Endodermal cell (in vitro differentiated cells): ENCODE measurements around the gene KMT2E. TPM values are rescaled to one million over a fixed set of nuclear protein-coding genes. Genes with fewer than 3 reads are reported as not detected.

Source experiments
- DNase-seq: peaks from one replicate; pipeline ENCODE4 v3.0.0-alpha.2; 2017
- H3K27ac ChIP-seq: 2 replicates; pipeline ENCODE4 v1.5.1; 2013; ENCODE audit warnings: mild to moderate bottlenecking, low read depth, low read length, moderate library complexity
- H3K27me3 ChIP-seq: 2 replicates; pipeline ENCODE4 v1.6.1; 2013; ENCODE audit warnings: mild to moderate bottlenecking, low read length, moderate library complexity; ENCODE audit not compliant: insufficient read depth, control insufficient read depth, poor library complexity, severe bottlenecking
- H3K36me3 ChIP-seq: 2 replicates; pipeline ENCODE4 v1.7.0; 2013; ENCODE audit warnings: mild to moderate bottlenecking, low read length, moderate library complexity; ENCODE audit not compliant: control insufficient read depth, insufficient read depth
- H3K4me1 ChIP-seq: one replicate; pipeline ENCODE4 v1.7.0; 2013; ENCODE audit warnings: low read length; ENCODE audit not compliant: control insufficient read depth, insufficient read depth
- H3K4me3 ChIP-seq: 2 replicates; pipeline ENCODE4 v1.5.1; 2013; ENCODE audit warnings: mild to moderate bottlenecking, low read length, moderate library complexity
- H3K9ac ChIP-seq: 2 replicates; pipeline ENCODE4 v1.6.1; 2013; ENCODE audit warnings: mild to moderate bottlenecking, low read length, moderate library complexity; ENCODE audit not compliant: poor library complexity, severe bottlenecking; ENCODE audit errors: extremely low read depth
- H3K9me3 ChIP-seq: 2 replicates; pipeline ENCODE4 v1.6.1; 2013; ENCODE audit warnings: mild to moderate bottlenecking, low read length, moderate library complexity; ENCODE audit not compliant: control insufficient read depth
- H3K27ac Mint-ChIP-seq: 2 replicates; pipeline ENCODE4 v1.8.0; 2020; ENCODE audit warnings: mixed read lengths
- H3K27me3 Mint-ChIP-seq: 2 replicates; pipeline ENCODE4 v1.8.0; 2021; ENCODE audit warnings: mild to moderate bottlenecking, mixed read lengths; ENCODE audit not compliant: insufficient read depth
- H3K36me3 Mint-ChIP-seq: 2 replicates; pipeline ENCODE4 v1.8.0; 2020; ENCODE audit warnings: low read depth, mixed read lengths
- H3K4me1 Mint-ChIP-seq: 2 replicates; pipeline ENCODE4 v1.8.0; 2020; ENCODE audit warnings: mixed read lengths
- H3K4me3 Mint-ChIP-seq: 2 replicates; pipeline ENCODE4 v1.8.0; 2020; ENCODE audit warnings: mild to moderate bottlenecking, moderate library complexity, mixed read lengths
- H3K9me3 Mint-ChIP-seq: 2 replicates; pipeline ENCODE4 v1.8.0; 2020; ENCODE audit warnings: mild to moderate bottlenecking, mixed read lengths
- CTCF ChIP-seq: fragments of 200-600 bp; sonication (generic); conservative IDR thresholded peaks from 2 replicates; pipeline ENCODE4 v1.5.0; 2021; ENCODE audit warnings: antibody characterized with exemption, mild to moderate bottlenecking
- WGBS, 2 experiments: methylation state at CpG; one replicate each; pipeline versions ENCODE4 v1.1.5 to v1.1.7; 2013; ENCODE audit warnings: missing lambda C conversion rate in 2 of 2, mixed read lengths in 1 of 2; ENCODE audit not compliant: insufficient coverage in 1 of 2, insufficient read length in 1 of 2; 5-methylcytosine and 5-hydroxymethylcytosine counted together
- total RNA-seq, 2 donors: library from RNA; stranded (reverse); fragmentation: NEBNext Ultra II Directional in 1 of 2; extraction: Animal tissue kit (Norgen Biotek cat#: 25700) in 1 of 2; gene quantifications; 2 replicates in 1 of 2; 3 replicates in 1 of 2; pipeline ENCODE4 v1.2.1, GENCODE V29; 2021

The KMT2E gene
- total RNA-seq, 2 donors from 2014 or later = 65.7 to 70.4 TPM

- H3K36me3 Mint-ChIP-seq = peaks cover 3% of the 10 kb centered on the region
- H3K9me3 Mint-ChIP-seq = no peaks in the 10 kb centered on the region
- no peaks in the 10 kb centered on the region for H3K27me3 Mint-ChIP-seq
- no peak for DNase-seq
- no peaks in the 10 kb centered on the region for H3K36me3 ChIP-seq
- WGBS, 2 experiments = 87 to 100% methylated on average over 2 of the region's 2 CpGs
- H3K9me3 ChIP-seq = no peaks in the 10 kb centered on the region
- no peaks in the 10 kb centered on the region for H3K27me3 ChIP-seq
- H3K27ac ChIP-seq = no peak overlapping the region
- no peak overlapping the region for H3K9ac ChIP-seq
- no peak overlapping the region for H3K4me3 ChIP-seq
- H3K27ac Mint-ChIP-seq = no peak overlapping the region
- TF ChIP-seq CTCF = no peak
- H3K4me1 Mint-ChIP-seq = peaks cover 10% of the 10 kb centered on the region
- no peak overlapping the region for H3K4me3 Mint-ChIP-seq
- H3K4me1 ChIP-seq = no peaks in the 10 kb centered on the region
These were observed 45.4 kb upstream of the KMT2E start for GRCh38 chr7:104968648-104969047.

GRCh38 chr7:104969183-104969582 lies 44.8 kb upstream of the KMT2E start:
- no peaks in the 10 kb centered on the region for H3K4me1 ChIP-seq
- Mint-ChIP-seq H3K4me3 (no peak overlapping the region), H3K4me1 (peaks cover 10% of the 10 kb centered on the region), H3K36me3 (peaks cover 3% of the 10 kb centered on the region), H3K27ac (no peak overlapping the region), H3K9me3 (no peaks in the 10 kb centered on the region), H3K27me3 (no peaks in the 10 kb centered on the region)
- H3K9me3 ChIP-seq = no peaks in the 10 kb centered on the region
- no peaks in the 10 kb centered on the region for H3K27me3 ChIP-seq
- no peak overlapping the region for H3K27ac ChIP-seq
- TF ChIP-seq CTCF = no peak
- H3K36me3 ChIP-seq = no peaks in the 10 kb centered on the region
- 75 to 91% methylated on average over 1 to 2 of the region's 2 CpGs for WGBS, 2 experiments
- H3K4me3 ChIP-seq = no peak overlapping the region
- H3K9ac ChIP-seq = no peak overlapping the region
- DNase-seq = no peak

GRCh38 chr7:104971290-104972071 lies 42.5 kb upstream of the KMT2E start:
- Histone ChIP-seq H3K4me3 (no peak overlapping the region), H3K27ac (no peak overlapping the region), H3K27me3 (no peaks in the 10 kb centered on the region), H3K9me3 (no peaks in the 10 kb centered on the region), H3K4me1 (no peaks in the 10 kb centered on the region), H3K36me3 (no peaks in the 10 kb centered on the region), H3K9ac (no peak overlapping the region)
- Mint-ChIP-seq H3K4me1 (peaks cover 10% of the 10 kb centered on the region), H3K36me3 (peaks cover 9% of the 10 kb centered on the region), H3K9me3 (no peaks in the 10 kb centered on the region), H3K4me3 (no peak overlapping the region), H3K27ac (peak overlapping the region; percentile 18), H3K27me3 (no peaks in the 10 kb centered on the region)
- DNase-seq = no peak
- no peak for TF ChIP-seq CTCF
- WGBS, 2 experiments = 81 to 100% methylated on average over 1 to 3 of the region's 3 CpGs
